Esophagus muscularis mucosa (tissue), 4 donors: Measurements from ENCODE around the gene OAS3. TPM values are rescaled to one million over a fixed set of nuclear protein-coding genes. Genes with fewer than 3 reads are reported as not detected.

ENCODE experiments used
- DNase-seq: peaks from one replicate; pipeline ENCODE4 v3.0.0-alpha.2; 2017; ENCODE audit errors: extremely low spot score
- H3K27ac ChIP-seq, 4 donors: fragments of 200-600 bp; sonication (generic); replicated peaks in 1 of 4; 1 replicate in 3 of 4; 2 replicates in 1 of 4; pipeline ENCODE4 v1.5.1; 2016 to 2019; ENCODE audit warnings: mild to moderate bottlenecking in 1 of 4
- H3K27me3 ChIP-seq, 4 donors: fragments of 200-600 bp; sonication (generic); one replicate each; pipeline versions ENCODE4 v1.5.1 to v1.6.0; 2016 to 2019
- H3K36me3 ChIP-seq, 4 donors: fragments of 200-600 bp; sonication (generic); one replicate each; pipeline ENCODE4 v1.5.1; 2016 to 2019
- H3K4me1 ChIP-seq, 4 donors: fragments of 200-600 bp; sonication (generic); one replicate each; pipeline ENCODE4 v1.5.1; 2016 to 2019
- H3K4me3 ChIP-seq, 4 donors: fragments of 200-600 bp; sonication (generic); 1 replicate in 2 of 4; 2 replicates in 2 of 4; pipeline ENCODE4 v1.5.1; 2016 to 2019; ENCODE audit warnings: mild to moderate bottlenecking in 4 of 4, moderate library complexity in 1 of 4
- H3K9me3 ChIP-seq, 4 donors: fragments of 200-600 bp; sonication (generic); 1 replicate in 3 of 4; 2 replicates in 1 of 4; pipeline ENCODE4 v1.5.1; 2016 to 2019
- EP300 ChIP-seq: sonication (generic); formaldehyde crosslinking; IDR thresholded peaks from one replicate; pipeline ENCODE4 v1.6.1; 2017; ENCODE audit warnings: antibody characterized with exemption
- POLR2A ChIP-seq: fragments of 450-650 bp; IDR thresholded peaks from one replicate; pipeline ENCODE4 v1.6.1; 2017; ENCODE audit warnings: antibody characterized with exemption, moderate library complexity, mild to moderate bottlenecking, low read depth
- POLR2AphosphoS5 ChIP-seq, 2 donors: sonication (generic); formaldehyde crosslinking; IDR thresholded peaks; one replicate each; pipeline ENCODE4 v1.6.1; 2017; ENCODE audit warnings: antibody characterized with exemption in 2 of 2
- WGBS: methylation state at CpG from one replicate; pipeline ENCODE4 v1.1.5; 2018; 5-methylcytosine and 5-hydroxymethylcytosine counted together
- intact Hi-C: fragments of 100-400 bp; cut with DNase I; formaldehyde crosslinking; loops from one replicate; pipeline ENCODE4 v1.15.1; 2023
- total RNA-seq, 4 donors: library from RNA; depleted of rRNA; stranded (reverse); fragments of >200 nt; gene quantifications; one replicate each; pipeline versions ENCODE4 v1.1.0 to v1.2.1, GENCODE V29; 2016
- TF ChIP-seq, protein P1 (sequence below), 3 experiments: fragments of 200-600 bp in 2 of 3; fragments of 450-650 bp in 1 of 3; sonication (generic) in 2 of 3; IDR thresholded peaks; one replicate each; pipeline ENCODE4 v1.5.1; 2017 to 2019; ENCODE audit warnings: antibody characterized with exemption in 3 of 3, mild to moderate bottlenecking in 2 of 3, moderate library complexity in 1 of 3

Gene OAS3
- total RNA-seq, 4 donors from 2014 or later: 6.0 to 9.6 (median 9.2) TPM

DNA sequence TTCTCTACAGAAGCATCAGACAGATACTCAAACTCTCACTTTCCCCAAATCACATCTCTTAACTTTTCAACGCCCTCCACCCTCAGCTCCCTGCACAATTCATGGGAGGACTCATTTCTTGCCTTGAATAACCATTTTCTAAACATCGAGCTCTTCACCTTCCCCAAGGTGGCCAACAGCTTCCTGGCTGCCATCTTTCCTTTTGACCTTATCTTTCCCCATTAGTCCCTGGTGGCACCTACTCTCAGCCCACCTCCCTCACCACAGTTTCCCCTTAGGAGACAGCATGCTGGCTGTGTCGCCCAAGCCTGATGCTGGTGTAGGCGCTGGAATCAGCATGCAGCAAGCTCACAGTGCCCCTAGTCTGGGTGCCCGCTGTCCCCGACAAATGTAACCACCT, 39.9 kb upstream of the OAS3 start:
- no peak for DNase-seq
- peaks cover 0 to 30% (median 0%) of the 10 kb centered on the region in 4 donors for H3K27me3 ChIP-seq
- H3K9me3 ChIP-seq: no peaks in the 10 kb centered on the region
- H3K4me1 ChIP-seq: no peaks in the 10 kb centered on the region
- H3K4me3 ChIP-seq: no peak overlapping the region
- TF ChIP-seq, protein P1, sequence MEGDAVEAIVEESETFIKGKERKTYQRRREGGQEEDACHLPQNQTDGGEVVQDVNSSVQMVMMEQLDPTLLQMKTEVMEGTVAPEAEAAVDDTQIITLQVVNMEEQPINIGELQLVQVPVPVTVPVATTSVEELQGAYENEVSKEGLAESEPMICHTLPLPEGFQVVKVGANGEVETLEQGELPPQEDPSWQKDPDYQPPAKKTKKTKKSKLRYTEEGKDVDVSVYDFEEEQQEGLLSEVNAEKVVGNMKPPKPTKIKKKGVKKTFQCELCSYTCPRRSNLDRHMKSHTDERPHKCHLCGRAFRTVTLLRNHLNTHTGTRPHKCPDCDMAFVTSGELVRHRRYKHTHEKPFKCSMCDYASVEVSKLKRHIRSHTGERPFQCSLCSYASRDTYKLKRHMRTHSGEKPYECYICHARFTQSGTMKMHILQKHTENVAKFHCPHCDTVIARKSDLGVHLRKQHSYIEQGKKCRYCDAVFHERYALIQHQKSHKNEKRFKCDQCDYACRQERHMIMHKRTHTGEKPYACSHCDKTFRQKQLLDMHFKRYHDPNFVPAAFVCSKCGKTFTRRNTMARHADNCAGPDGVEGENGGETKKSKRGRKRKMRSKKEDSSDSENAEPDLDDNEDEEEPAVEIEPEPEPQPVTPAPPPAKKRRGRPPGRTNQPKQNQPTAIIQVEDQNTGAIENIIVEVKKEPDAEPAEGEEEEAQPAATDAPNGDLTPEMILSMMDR (IDR thresholded peaks at IDR 0.05): no peak
- TF ChIP-seq POLR2AphosphoS5 (IDR thresholded peaks at IDR 0.05) (no peak), POLR2A (no peak), EP300 (no peak)
- H3K36me3 ChIP-seq: no peaks in the 10 kb centered on the region
- H3K27ac ChIP-seq: no peak overlapping the region
- WGBS: 94% methylated on average over 6 of the region's 6 CpGs
- intact Hi-C loops: no loop called here

DNA sequence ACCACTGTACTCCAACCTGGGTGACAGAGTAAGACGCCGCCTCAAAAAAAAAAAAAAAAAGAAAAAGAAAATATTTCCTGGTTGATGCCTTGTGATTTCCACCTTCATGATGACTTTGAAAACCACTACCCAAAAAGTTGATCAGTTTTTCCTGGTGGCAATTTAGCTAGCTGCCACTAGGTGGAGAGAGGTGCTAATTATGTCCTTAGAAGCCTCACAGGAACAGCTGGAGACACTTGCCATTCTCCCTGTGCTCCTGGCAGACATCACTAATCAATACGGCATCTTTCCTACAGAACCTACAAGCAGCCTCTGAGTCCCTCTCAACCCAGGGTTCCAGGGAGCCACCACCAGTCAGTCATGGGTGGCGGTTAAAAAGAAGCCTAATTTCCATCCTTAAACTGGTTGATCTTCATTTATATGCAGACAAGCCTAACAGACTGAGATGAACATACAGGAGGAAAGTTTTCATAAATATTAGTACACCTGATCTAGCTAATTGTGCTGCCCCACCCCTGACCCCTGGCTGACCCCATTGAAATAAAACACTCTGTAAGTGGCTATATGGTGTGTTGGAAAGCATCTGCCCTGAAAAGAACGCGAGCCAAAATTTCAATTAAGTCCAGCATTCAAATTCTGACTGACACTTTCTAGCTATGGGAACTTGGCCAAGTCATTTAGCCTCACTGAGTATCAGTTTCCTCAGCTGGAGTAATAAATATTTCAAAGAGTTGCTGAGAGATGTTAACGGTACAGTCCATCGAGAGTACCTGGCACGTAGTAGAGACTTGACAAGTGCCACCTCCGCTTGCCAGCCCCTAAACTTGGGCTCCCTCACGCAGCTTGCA, 37.8 kb upstream of the OAS3 start:
- 86% methylated on average over 11 of the region's 11 CpGs for WGBS
- H3K4me3 ChIP-seq: no peak overlapping the region
- peaks cover 0 to 6% (median 6%) of the 10 kb centered on the region in 4 donors for H3K4me1 ChIP-seq
- no peaks in the 10 kb centered on the region for H3K9me3 ChIP-seq
- peaks cover 0 to 30% (median 0%) of the 10 kb centered on the region in 4 donors for H3K27me3 ChIP-seq
- DNase-seq: no peak
- no peaks in the 10 kb centered on the region for H3K36me3 ChIP-seq
- TF ChIP-seq, protein P1 (IDR thresholded peaks at IDR 0.05): peak; percentile 45 to 62 (median 55)
- no peak for TF ChIP-seq POLR2A
- intact Hi-C loops: loop anchor here (10.0 kb wide), 1 partner anchor 134 kb away; no protein-coding TSS in a partner anchor
- H3K27ac ChIP-seq: no peak overlapping the region

GRCh38 chr12:112901271-112901670, 37.0 kb upstream of the OAS3 start:
- Histone ChIP-seq H3K27ac (no peak overlapping the region), H3K36me3 (no peaks in the 10 kb centered on the region), H3K4me1 (peaks cover 3 to 14% (median 13%) of the 10 kb centered on the region in 4 donors), H3K9me3 (no peaks in the 10 kb centered on the region), H3K27me3 (peaks cover 0 to 24% (median 0%) of the 10 kb centered on the region in 4 donors), H3K4me3 (no peak overlapping the region)
- DNase-seq: no peak
- intact Hi-C loops: loop anchor here (10.0 kb wide), 1 partner anchor 134 kb away; no protein-coding TSS in a partner anchor
- 96% methylated on average over 2 of the region's 2 CpGs for WGBS
- TF ChIP-seq EP300: no peak
- no peak for TF ChIP-seq POLR2A
- TF ChIP-seq, protein P1 (IDR thresholded peaks at IDR 0.05): no peak
- no peak for TF ChIP-seq POLR2AphosphoS5 (IDR thresholded peaks at IDR 0.05)

DNA sequence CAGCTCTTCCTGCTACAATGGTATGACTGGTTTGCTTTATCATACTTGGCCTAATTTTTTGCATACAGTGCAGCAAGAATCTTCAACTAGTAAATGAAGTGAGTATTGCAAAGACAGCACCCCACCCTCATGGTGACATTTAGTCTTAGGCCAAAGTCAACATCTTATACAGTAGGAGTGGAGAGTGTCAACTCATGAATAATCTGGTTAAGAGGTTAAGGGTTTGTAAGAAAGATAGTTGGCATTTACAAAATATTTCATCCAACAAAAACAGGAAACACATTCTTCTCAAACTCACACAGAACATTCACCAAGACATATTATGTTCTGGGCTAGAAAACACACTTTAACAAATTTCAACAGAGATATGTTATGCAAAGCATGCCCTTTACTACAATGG, 33.7 kb upstream of the OAS3 start:
- DNase-seq: no peak
- H3K9me3 ChIP-seq: no peaks in the 10 kb centered on the region
- intact Hi-C loops: loop anchor here (10.0 kb wide), 1 partner anchor 130 kb away; no protein-coding TSS in a partner anchor
- no peaks in the 10 kb centered on the region for H3K27me3 ChIP-seq
- H3K27ac ChIP-seq: no peak overlapping the region
- TF ChIP-seq POLR2AphosphoS5 (IDR thresholded peaks at IDR 0.05) (no peak), POLR2A (no peak), EP300 (no peak)
- TF ChIP-seq, protein P1 (IDR thresholded peaks at IDR 0.05): no peak
- no peak overlapping the region for H3K4me3 ChIP-seq
- H3K4me1 ChIP-seq: peaks cover 13 to 45% (median 45%) of the 10 kb centered on the region in 4 donors
- H3K36me3 ChIP-seq: no peaks in the 10 kb centered on the region
